Nephron (organoid): Measurements from ENCODE around the gene YTHDF2.

Source experiments
- H3K27ac Mint-ChIP-seq, 3 experiments: 2 replicates each; pipeline ENCODE4 v1.8.0; 2020; ENCODE audit warnings: mixed read lengths in 3 of 3, mild to moderate bottlenecking in 2 of 3, moderate library complexity in 1 of 3
- H3K27me3 Mint-ChIP-seq: 2 replicates; pipeline ENCODE4 v1.8.0; 2021; ENCODE audit warnings: low read depth, mild to moderate bottlenecking, moderate library complexity, mixed read lengths
- H3K36me3 Mint-ChIP-seq: 2 replicates; pipeline ENCODE4 v1.8.0; 2020; ENCODE audit warnings: low read depth, mixed read lengths
- H3K4me1 Mint-ChIP-seq: 2 replicates; pipeline ENCODE4 v1.8.0; 2020; ENCODE audit warnings: mixed read lengths
- H3K4me3 Mint-ChIP-seq, 3 experiments: 2 replicates each; pipeline ENCODE4 v1.8.0; 2020; ENCODE audit warnings: mild to moderate bottlenecking in 3 of 3, mixed read lengths in 3 of 3, moderate library complexity in 2 of 3
- H3K9me3 Mint-ChIP-seq: 2 replicates; pipeline ENCODE4 v1.8.0; 2020; ENCODE audit warnings: mixed read lengths
- TF ChIP-seq, protein P1 (sequence below), 3 experiments: fragments of 200-600 bp; sonication (generic); IDR thresholded peaks; one replicate each; pipeline ENCODE4 v1.5.0; 2021; ENCODE audit warnings: antibody characterized with exemption in 3 of 3; ENCODE audit not compliant: unreplicated experiment in 3 of 3

Gene YTHDF2

DNA sequence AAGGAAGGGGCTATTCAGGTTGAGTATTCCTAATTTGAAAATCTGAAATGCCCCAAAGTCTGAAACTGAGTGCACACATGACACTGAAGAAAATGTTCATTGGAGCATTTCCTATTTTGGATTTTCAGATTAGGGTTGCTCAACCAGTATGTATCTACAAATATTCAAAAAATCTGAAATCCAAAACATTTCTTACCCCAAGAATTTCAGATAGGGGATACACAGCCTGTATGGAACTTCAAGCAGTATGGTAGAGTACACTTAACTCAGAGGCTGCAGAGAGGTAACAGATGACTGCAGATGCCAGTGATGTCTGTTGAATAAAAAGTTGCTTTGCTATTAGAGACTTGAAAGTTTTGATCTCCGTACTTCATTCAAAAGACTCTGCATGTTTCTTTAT, 19.0 kb downstream of the YTHDF2 start:
- TF ChIP-seq, protein P1, sequence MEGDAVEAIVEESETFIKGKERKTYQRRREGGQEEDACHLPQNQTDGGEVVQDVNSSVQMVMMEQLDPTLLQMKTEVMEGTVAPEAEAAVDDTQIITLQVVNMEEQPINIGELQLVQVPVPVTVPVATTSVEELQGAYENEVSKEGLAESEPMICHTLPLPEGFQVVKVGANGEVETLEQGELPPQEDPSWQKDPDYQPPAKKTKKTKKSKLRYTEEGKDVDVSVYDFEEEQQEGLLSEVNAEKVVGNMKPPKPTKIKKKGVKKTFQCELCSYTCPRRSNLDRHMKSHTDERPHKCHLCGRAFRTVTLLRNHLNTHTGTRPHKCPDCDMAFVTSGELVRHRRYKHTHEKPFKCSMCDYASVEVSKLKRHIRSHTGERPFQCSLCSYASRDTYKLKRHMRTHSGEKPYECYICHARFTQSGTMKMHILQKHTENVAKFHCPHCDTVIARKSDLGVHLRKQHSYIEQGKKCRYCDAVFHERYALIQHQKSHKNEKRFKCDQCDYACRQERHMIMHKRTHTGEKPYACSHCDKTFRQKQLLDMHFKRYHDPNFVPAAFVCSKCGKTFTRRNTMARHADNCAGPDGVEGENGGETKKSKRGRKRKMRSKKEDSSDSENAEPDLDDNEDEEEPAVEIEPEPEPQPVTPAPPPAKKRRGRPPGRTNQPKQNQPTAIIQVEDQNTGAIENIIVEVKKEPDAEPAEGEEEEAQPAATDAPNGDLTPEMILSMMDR (IDR thresholded peaks at IDR 0.05; ENCODE audit: unreplicated experiment in 3 of 3) = no peak
- no peak overlapping the region for H3K4me3 Mint-ChIP-seq
- H3K27me3 Mint-ChIP-seq = no peaks in the 10 kb centered on the region
- H3K4me1 Mint-ChIP-seq = peaks cover 13% of the 10 kb centered on the region
- H3K27ac Mint-ChIP-seq = no peak overlapping the region
- peaks cover 35% of the 10 kb centered on the region for H3K36me3 Mint-ChIP-seq
- no peaks in the 10 kb centered on the region for H3K9me3 Mint-ChIP-seq

DNA sequence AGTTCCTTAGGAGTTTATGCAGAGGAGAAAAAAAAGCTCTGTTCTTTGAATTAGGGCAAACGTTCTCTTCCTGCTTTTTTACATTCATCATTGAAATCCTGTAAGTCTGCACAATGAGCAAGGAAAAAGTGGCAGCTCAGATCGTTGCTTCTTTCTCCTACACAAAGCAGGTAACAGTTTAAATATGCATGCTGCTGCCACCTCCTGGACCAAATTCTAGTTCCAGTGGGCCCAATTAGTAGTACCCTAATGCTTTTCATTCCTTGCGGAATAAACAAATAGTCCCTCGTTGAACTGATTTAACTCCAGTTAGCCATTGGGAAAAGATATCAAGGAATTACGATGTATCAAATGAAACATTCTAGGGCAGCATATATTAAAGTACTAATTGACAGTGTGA, 20.1 kb downstream of the YTHDF2 start:
- H3K4me1 Mint-ChIP-seq = peaks cover 6% of the 10 kb centered on the region
- peaks cover 33% of the 10 kb centered on the region for H3K36me3 Mint-ChIP-seq
- H3K4me3 Mint-ChIP-seq = no peak overlapping the region
- H3K27me3 Mint-ChIP-seq = no peaks in the 10 kb centered on the region
- TF ChIP-seq, protein P1 (IDR thresholded peaks at IDR 0.05; ENCODE audit: unreplicated experiment in 3 of 3) = peak in 1 of 3 experiments; percentile 10
- H3K9me3 Mint-ChIP-seq = no peaks in the 10 kb centered on the region
- H3K27ac Mint-ChIP-seq = peak overlapping the region in 1 of 3 experiments; percentile 54

DNA sequence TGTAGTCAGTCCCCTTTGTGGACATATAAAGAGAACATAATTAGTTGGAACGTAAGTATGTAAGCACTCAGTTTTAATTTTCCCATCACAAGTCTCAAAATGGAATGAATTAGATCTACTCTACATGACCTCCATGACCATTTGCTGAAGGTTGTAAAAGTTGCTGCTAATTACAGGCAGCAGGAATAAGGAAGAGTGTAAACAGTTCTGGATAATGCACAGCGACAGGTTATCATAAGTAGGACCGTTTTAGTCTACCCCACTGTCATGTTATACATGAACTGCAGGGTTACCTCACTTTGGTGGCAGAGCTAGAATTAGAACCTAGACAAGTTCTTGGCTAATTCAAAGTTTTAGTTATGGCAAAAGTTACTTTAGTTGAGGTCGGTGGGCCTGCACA, 21.7 kb downstream of the YTHDF2 start:
- H3K4me1 Mint-ChIP-seq = peaks cover 7% of the 10 kb centered on the region
- H3K27ac Mint-ChIP-seq = no peak overlapping the region
- no peak overlapping the region for H3K4me3 Mint-ChIP-seq
- H3K9me3 Mint-ChIP-seq = no peaks in the 10 kb centered on the region
- TF ChIP-seq, protein P1 (IDR thresholded peaks at IDR 0.05; ENCODE audit: unreplicated experiment in 3 of 3) = no peak
- H3K36me3 Mint-ChIP-seq = peaks cover 33% of the 10 kb centered on the region
- H3K27me3 Mint-ChIP-seq = no peaks in the 10 kb centered on the region

DNA sequence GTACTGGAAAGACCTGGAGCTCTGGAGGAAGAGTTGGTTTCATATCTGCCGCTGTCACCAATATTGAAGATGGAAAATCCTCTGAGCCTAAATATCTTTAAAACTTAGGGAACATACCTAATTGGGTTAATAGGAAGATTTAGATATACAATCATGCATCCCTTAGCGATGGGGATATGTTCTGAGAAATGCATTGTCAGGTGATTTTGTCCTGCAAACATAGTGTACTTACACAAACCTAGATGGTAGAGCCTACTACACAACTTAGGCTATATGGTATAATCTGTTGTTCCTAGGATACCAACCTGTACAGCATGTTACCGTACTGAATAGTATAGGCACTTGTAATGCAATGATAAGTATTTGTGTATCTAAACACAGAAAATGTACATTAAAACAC, 22.5 kb downstream of the YTHDF2 start:
- TF ChIP-seq, protein P1 (IDR thresholded peaks at IDR 0.05; ENCODE audit: unreplicated experiment in 3 of 3) = no peak
- no peak overlapping the region for H3K27ac Mint-ChIP-seq
- peaks cover 28% of the 10 kb centered on the region for H3K36me3 Mint-ChIP-seq
- H3K4me3 Mint-ChIP-seq = no peak overlapping the region
- H3K4me1 Mint-ChIP-seq = peaks cover 4% of the 10 kb centered on the region
- no peaks in the 10 kb centered on the region for H3K27me3 Mint-ChIP-seq
- no peaks in the 10 kb centered on the region for H3K9me3 Mint-ChIP-seq

DNA sequence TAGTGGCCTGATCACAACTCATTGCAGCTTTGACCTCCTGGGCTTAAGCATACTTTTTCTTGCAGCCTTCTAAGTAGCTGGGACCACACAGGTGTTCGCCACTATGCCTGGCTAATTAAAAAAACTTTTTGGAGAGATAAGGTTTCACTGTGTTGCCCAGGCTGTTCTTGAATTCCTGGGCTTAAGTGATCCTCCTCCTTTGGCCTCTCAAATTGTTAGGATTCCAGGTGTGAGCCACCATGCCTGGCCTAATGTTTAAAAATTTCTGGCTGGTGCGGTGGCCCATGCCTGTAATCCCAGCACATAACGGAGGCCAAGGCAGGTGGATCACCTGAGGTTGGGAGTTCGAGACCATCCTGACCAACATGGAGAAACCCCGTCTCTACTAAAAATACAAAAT, 24.4 kb downstream of the YTHDF2 start:
- TF ChIP-seq, protein P1 (IDR thresholded peaks at IDR 0.05; ENCODE audit: unreplicated experiment in 3 of 3) = no peak
- no peak overlapping the region for H3K27ac Mint-ChIP-seq
- H3K9me3 Mint-ChIP-seq = no peaks in the 10 kb centered on the region
- peaks cover 39% of the 10 kb centered on the region for H3K36me3 Mint-ChIP-seq
- H3K4me1 Mint-ChIP-seq = peaks cover 4% of the 10 kb centered on the region
- H3K4me3 Mint-ChIP-seq = no peak overlapping the region
- no peaks in the 10 kb centered on the region for H3K27me3 Mint-ChIP-seq

DNA sequence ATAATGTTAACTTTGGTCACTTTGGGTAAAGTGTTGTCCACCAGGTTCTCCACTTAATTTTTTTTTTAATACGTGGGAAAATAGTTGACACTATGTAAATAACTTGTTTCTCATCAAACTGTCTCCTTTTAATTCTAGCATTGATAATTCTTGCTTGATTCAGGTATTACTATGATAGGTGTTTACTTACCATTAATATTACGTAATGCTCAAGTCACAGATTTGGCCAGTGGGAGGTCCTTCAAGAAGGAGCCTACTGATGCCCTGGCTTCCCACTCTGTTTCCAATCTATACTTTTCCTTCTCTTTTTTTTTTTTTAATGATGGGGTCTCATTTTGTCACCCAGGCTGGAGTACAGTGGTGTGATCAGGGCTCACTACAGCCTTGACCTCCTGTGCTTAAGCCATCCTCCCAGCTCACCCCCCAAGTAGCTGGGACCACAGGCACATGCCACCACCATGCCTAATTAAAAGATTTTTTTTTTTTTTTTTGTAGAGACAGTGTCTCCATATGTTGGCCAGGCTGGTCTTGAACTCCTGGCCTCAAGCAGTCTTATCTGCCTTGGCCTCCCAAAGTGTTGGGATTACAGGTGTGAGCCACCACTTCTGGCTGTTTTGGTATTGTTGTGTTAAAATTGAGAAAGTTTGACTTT, 29.9 kb downstream of the YTHDF2 start:
- Mint-ChIP-seq H3K4me3 (no peak overlapping the region), H3K4me1 (peaks cover 4% of the 10 kb centered on the region), H3K36me3 (peaks cover 48% of the 10 kb centered on the region), H3K27me3 (no peaks in the 10 kb centered on the region), H3K9me3 (no peaks in the 10 kb centered on the region), H3K27ac (no peak overlapping the region)
- TF ChIP-seq, protein P1 (IDR thresholded peaks at IDR 0.05; ENCODE audit: unreplicated experiment in 3 of 3) = no peak
